Measurements from ENCODE around the gene RBX1.

The RBX1 gene

DNA sequence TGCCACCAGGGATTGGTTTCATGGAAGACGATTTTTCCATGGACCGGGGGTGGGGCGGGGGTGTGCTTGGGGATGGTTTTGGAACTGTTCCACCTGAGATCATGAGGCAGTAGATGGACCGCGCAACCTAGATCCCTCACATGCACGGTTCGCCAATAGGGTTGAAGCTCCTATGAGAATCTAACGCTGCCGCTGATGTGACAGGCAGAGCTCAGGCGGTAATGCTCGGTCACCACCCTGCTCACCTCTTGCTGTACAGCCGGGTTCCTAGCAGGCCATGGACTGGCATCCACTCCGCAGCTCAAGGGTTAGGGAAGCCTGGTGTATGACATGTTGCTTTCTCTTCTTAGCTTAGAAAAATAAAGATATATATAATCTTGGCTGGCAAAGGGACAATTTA, 22.0 kb downstream of the RBX1 start:
- Histone ChIP-seq H3K27me3 (ENCODE audit: low read depth, low read length) (no peaks in the 10 kb centered on the region), H3K9me3 (ENCODE audit: control insufficient read depth in 1 of 2, low read length in 2 of 2) (no peaks in the 10 kb centered on the region), H3K36me3 (ENCODE audit: control insufficient read depth in 1 of 2, insufficient read depth in 2 of 2, low read length in 2 of 2) (peaks cover 20 to 27% of the 10 kb centered on the region in 2 donors), H3K4me1 (ENCODE audit: control insufficient read depth in 1 of 2, insufficient read depth in 2 of 2, low read length in 2 of 2) (no peaks in the 10 kb centered on the region), H3K27ac (ENCODE audit: low read length) (no peak overlapping the region), H3K4me3 (ENCODE audit: low read depth in 1 of 2, low read length in 2 of 2) (no peak overlapping the region)

DNA sequence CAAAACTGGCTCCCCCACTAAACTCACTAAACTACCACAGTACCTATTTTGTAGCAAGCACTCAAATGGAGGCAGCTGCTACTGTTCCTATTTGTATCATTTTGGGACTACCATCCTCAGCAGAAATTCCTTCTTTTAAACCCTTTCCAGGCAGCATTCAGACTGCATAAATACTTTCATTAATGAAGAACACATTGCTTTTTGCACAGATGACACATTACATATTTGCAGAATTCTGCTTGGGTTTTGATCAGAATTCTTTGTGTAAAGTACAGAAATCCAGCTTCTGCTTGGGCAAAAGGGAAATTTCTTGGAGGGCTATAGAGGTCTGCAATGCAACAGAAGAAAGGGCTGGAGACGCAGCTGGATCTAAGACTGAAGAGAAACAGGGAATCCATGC, 24.2 kb downstream of the RBX1 start:
- Histone ChIP-seq H3K4me1 (ENCODE audit: control insufficient read depth in 1 of 2, insufficient read depth in 2 of 2, low read length in 2 of 2) (no peaks in the 10 kb centered on the region), H3K36me3 (ENCODE audit: control insufficient read depth in 1 of 2, insufficient read depth in 2 of 2, low read length in 2 of 2) (peaks cover 15 to 16% of the 10 kb centered on the region in 2 donors), H3K27me3 (ENCODE audit: low read depth, low read length) (no peaks in the 10 kb centered on the region), H3K4me3 (ENCODE audit: low read depth in 1 of 2, low read length in 2 of 2) (no peak overlapping the region), H3K9me3 (ENCODE audit: control insufficient read depth in 1 of 2, low read length in 2 of 2) (no peaks in the 10 kb centered on the region), H3K27ac (ENCODE audit: low read length) (no peak overlapping the region)

DNA sequence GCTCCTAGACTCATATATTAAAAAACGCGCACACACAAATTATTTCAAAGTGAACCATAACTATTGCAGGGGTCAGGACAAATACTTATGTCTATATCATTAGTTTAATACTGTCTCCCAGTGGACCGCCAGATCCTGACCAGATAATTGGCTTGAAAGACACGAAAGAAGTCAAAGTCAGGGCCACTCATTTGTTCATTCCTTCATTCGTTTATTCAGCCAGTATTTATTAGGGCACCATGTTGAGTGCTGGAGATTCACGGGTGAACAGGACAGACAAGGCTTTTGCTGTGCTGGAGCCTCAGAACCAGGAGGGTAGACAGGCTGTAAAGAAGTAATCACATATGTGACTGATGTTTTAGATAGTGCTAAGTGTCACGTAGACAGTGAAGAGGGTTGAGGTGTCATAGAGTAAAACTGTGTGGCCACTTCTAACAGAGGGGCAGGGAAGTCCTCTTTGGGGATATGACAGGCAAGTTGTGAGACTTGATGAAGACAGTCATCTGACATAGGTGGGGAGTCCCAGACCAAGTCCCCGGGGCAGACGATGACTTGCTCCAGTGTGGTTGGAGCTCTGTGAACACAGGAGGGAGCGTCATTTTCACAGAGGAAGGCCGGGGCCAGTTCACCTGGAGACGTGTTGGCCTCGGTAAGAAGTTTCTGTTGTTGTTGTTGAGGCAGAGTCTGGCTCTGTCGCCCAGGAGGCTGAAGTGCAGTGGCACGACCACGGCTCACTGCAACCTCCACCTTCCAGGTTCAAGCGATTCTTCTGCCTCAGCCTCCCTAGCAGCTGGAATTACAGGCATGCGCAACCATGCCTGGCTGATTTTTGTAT, 25.9 kb downstream of the RBX1 start:
- Histone ChIP-seq H3K27ac (ENCODE audit: low read length) (no peak overlapping the region), H3K27me3 (ENCODE audit: low read depth, low read length) (no peaks in the 10 kb centered on the region), H3K9me3 (ENCODE audit: control insufficient read depth in 1 of 2, low read length in 2 of 2) (no peaks in the 10 kb centered on the region), H3K36me3 (ENCODE audit: control insufficient read depth in 1 of 2, insufficient read depth in 2 of 2, low read length in 2 of 2) (peaks cover 10 to 12% of the 10 kb centered on the region in 2 donors), H3K4me1 (ENCODE audit: control insufficient read depth in 1 of 2, insufficient read depth in 2 of 2, low read length in 2 of 2) (no peaks in the 10 kb centered on the region), H3K4me3 (ENCODE audit: low read depth in 1 of 2, low read length in 2 of 2) (no peak overlapping the region)

GRCh38 chr22:40979198-40979597, 28.0 kb downstream of the RBX1 start:
- no peaks in the 10 kb centered on the region for H3K9me3 ChIP-seq (ENCODE audit: control insufficient read depth in 1 of 2, low read length in 2 of 2)
- no peak overlapping the region for H3K27ac ChIP-seq (ENCODE audit: low read length)
- H3K36me3 ChIP-seq (ENCODE audit: control insufficient read depth in 1 of 2, insufficient read depth in 2 of 2, low read length in 2 of 2), result no peaks in the 10 kb centered on the region
- no peaks in the 10 kb centered on the region for H3K27me3 ChIP-seq (ENCODE audit: low read depth, low read length)
- H3K4me1 ChIP-seq (ENCODE audit: control insufficient read depth in 1 of 2, insufficient read depth in 2 of 2, low read length in 2 of 2), result peaks cover 0 to 8% of the 10 kb centered on the region in 2 donors
- no peak overlapping the region for H3K4me3 ChIP-seq (ENCODE audit: low read depth in 1 of 2, low read length in 2 of 2)

DNA sequence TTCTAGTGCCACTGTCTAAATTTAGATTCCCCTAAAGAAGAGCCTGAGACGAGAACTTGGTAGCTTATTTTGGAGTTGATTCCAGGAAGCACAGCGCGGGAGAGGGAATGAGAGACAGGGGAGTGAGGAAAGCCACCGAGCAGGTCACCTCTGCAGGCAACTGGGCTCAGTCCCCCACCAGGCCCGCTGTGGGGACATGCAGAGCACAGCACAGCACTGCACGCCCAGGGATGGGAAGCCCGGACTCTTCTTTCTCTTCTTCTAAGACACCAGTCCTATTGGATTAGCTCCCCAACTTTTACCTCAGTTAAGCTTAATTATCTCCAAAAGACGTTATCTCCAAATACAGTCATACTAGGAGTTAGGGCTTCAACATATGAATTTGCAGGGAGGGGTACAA, 28.7 kb downstream of the RBX1 start:
- no peaks in the 10 kb centered on the region for H3K36me3 ChIP-seq (ENCODE audit: control insufficient read depth in 1 of 2, insufficient read depth in 2 of 2, low read length in 2 of 2)
- H3K9me3 ChIP-seq (ENCODE audit: control insufficient read depth in 1 of 2, low read length in 2 of 2), result no peaks in the 10 kb centered on the region
- no peak overlapping the region for H3K4me3 ChIP-seq (ENCODE audit: low read depth in 1 of 2, low read length in 2 of 2)
- H3K27me3 ChIP-seq (ENCODE audit: low read depth, low read length), result no peaks in the 10 kb centered on the region
- H3K4me1 ChIP-seq (ENCODE audit: control insufficient read depth in 1 of 2, insufficient read depth in 2 of 2, low read length in 2 of 2), result peaks cover 0 to 8% of the 10 kb centered on the region in 2 donors
- no peak overlapping the region for H3K27ac ChIP-seq (ENCODE audit: low read length)

DNA sequence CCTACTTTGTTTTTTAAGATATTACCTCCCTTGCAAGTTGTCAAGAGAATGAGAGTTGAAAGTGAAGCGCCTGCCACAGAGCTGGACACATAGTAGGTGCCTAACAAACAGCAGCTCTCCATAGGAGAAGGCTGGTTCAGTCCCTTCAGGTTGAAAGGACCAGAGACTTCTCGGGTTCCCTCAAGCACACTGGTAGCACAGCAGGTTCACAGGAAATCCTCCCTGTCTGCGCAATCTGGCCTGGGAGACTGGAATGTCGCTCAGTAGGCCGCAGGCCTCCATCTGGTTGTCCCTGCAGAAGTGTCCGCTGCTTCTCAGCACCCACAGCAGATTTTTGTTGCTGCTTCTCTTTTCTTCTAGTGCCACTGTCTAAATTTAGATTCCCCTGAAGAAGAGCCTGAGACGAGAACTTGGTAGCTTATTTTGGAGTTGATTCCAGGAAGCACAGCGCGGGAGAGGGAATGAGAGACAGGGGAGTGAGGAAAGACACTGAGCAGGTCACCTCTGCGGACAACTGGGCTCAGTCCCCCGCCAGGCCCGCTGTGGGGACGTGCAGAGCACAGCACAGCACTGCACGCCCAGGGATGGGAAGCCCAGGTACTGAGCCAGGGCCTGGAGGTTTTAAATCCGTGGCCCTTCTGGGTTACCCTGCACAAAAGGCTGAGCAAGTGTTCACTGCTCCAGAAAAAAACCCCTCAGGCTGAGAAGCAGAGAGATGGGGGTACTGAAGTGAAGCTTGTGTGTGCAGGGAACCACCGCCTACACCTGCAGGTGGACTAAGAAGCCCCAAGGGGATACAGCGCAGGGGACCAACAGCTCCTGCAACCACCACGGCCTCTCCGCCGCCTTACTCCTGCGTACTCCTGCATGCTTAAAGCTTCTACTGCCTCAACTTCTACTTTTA, 31.6 kb downstream of the RBX1 start:
- H3K4me1 ChIP-seq (ENCODE audit: control insufficient read depth in 1 of 2, insufficient read depth in 2 of 2, low read length in 2 of 2), result peaks cover 0 to 8% of the 10 kb centered on the region in 2 donors
- H3K36me3 ChIP-seq (ENCODE audit: control insufficient read depth in 1 of 2, insufficient read depth in 2 of 2, low read length in 2 of 2), result no peaks in the 10 kb centered on the region
- no peaks in the 10 kb centered on the region for H3K9me3 ChIP-seq (ENCODE audit: control insufficient read depth in 1 of 2, low read length in 2 of 2)
- H3K27ac ChIP-seq (ENCODE audit: low read length), result no peak overlapping the region
- H3K27me3 ChIP-seq (ENCODE audit: low read depth, low read length), result no peaks in the 10 kb centered on the region
- no peak overlapping the region for H3K4me3 ChIP-seq (ENCODE audit: low read depth in 1 of 2, low read length in 2 of 2)

DNA sequence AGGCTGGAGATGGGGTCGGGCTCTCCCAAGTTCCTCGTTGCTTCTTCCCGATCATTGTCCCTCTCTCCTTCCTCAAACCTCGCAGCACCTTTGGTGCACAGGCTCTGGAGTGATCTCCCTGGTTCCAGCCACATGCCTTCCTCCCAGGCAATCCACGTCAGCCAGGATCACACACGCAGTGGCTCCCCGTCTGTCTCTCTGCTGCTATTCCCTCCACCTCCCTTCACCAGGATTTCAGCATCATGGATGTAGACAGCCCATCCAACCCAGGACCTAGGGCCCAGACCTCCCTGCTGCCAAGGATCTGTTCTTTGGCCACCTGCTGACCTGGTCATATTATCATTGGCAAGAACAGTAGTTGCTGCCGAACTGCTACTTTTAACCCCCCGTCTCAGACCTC, 40.1 kb downstream of the RBX1 start:
- Histone ChIP-seq H3K4me3 (ENCODE audit: low read depth in 1 of 2, low read length in 2 of 2) (no peak overlapping the region), H3K4me1 (ENCODE audit: control insufficient read depth in 1 of 2, insufficient read depth in 2 of 2, low read length in 2 of 2) (no peaks in the 10 kb centered on the region), H3K36me3 (ENCODE audit: control insufficient read depth in 1 of 2, insufficient read depth in 2 of 2, low read length in 2 of 2) (no peaks in the 10 kb centered on the region), H3K9me3 (ENCODE audit: control insufficient read depth in 1 of 2, low read length in 2 of 2) (no peaks in the 10 kb centered on the region), H3K27ac (ENCODE audit: low read length) (no peak overlapping the region), H3K27me3 (ENCODE audit: low read depth, low read length) (peaks cover 4% of the 10 kb centered on the region)

DNA sequence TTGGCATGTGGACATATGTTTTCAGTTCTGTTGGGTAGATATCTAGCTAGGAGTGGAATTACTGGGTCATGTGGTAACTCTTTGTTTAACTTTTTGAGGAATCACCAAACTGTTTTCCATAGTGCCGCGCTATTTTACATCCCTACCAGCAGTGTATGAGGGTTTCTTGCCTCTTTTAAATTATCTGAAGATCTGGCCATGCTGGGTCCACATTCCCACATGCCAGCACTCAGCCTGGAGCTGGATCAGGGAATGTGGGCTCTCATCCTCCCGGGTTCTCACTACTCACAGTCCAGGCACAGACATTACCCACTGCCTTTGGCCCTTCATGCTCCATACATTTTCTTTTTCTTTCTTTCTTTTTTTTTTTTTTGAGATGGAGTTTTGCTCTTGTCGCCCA, 44.6 kb downstream of the RBX1 start:
- Histone ChIP-seq H3K36me3 (ENCODE audit: control insufficient read depth in 1 of 2, insufficient read depth in 2 of 2, low read length in 2 of 2) (no peaks in the 10 kb centered on the region), H3K4me3 (ENCODE audit: low read depth in 1 of 2, low read length in 2 of 2) (no peak overlapping the region), H3K4me1 (ENCODE audit: control insufficient read depth in 1 of 2, insufficient read depth in 2 of 2, low read length in 2 of 2) (no peaks in the 10 kb centered on the region), H3K9me3 (ENCODE audit: control insufficient read depth in 1 of 2, low read length in 2 of 2) (no peaks in the 10 kb centered on the region), H3K27me3 (ENCODE audit: low read depth, low read length) (peaks cover 4% of the 10 kb centered on the region), H3K27ac (ENCODE audit: low read length) (no peak overlapping the region)

DNA sequence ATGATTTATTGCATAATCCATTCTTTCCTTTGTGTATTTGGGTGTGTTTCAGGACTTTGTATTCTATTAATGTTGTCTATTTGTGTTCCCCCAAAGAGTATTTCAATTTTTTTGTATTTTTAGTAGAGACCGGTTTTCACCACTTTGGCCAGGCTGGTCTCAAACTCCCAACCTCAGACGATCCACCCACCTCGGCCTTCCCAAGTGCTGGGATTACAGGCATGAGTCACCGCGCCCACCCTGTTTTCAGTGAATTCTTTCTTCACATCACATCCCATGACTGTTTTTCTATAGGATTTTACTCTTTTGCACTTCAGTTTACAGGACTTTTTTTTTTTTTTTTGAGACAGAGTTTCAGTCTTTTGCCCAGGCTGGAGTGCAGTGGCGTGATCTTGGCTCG, 46.3 kb downstream of the RBX1 start:
- Histone ChIP-seq H3K4me1 (ENCODE audit: control insufficient read depth in 1 of 2, insufficient read depth in 2 of 2, low read length in 2 of 2) (no peaks in the 10 kb centered on the region), H3K27me3 (ENCODE audit: low read depth, low read length) (no peaks in the 10 kb centered on the region), H3K4me3 (ENCODE audit: low read depth in 1 of 2, low read length in 2 of 2) (no peak overlapping the region), H3K36me3 (ENCODE audit: control insufficient read depth in 1 of 2, insufficient read depth in 2 of 2, low read length in 2 of 2) (no peaks in the 10 kb centered on the region), H3K27ac (ENCODE audit: low read length) (no peak overlapping the region), H3K9me3 (ENCODE audit: control insufficient read depth in 1 of 2, low read length in 2 of 2) (no peaks in the 10 kb centered on the region)

GRCh38 chr22:41000040-41000565, 48.9 kb downstream of the RBX1 start:
- Histone ChIP-seq H3K27me3 (ENCODE audit: low read depth, low read length) (no peaks in the 10 kb centered on the region), H3K27ac (ENCODE audit: low read length) (no peak overlapping the region), H3K9me3 (ENCODE audit: control insufficient read depth in 1 of 2, low read length in 2 of 2) (no peaks in the 10 kb centered on the region), H3K4me1 (ENCODE audit: control insufficient read depth in 1 of 2, insufficient read depth in 2 of 2, low read length in 2 of 2) (no peaks in the 10 kb centered on the region), H3K4me3 (ENCODE audit: low read depth in 1 of 2, low read length in 2 of 2) (no peak overlapping the region), H3K36me3 (ENCODE audit: control insufficient read depth in 1 of 2, insufficient read depth in 2 of 2, low read length in 2 of 2) (no peaks in the 10 kb centered on the region)

DNA sequence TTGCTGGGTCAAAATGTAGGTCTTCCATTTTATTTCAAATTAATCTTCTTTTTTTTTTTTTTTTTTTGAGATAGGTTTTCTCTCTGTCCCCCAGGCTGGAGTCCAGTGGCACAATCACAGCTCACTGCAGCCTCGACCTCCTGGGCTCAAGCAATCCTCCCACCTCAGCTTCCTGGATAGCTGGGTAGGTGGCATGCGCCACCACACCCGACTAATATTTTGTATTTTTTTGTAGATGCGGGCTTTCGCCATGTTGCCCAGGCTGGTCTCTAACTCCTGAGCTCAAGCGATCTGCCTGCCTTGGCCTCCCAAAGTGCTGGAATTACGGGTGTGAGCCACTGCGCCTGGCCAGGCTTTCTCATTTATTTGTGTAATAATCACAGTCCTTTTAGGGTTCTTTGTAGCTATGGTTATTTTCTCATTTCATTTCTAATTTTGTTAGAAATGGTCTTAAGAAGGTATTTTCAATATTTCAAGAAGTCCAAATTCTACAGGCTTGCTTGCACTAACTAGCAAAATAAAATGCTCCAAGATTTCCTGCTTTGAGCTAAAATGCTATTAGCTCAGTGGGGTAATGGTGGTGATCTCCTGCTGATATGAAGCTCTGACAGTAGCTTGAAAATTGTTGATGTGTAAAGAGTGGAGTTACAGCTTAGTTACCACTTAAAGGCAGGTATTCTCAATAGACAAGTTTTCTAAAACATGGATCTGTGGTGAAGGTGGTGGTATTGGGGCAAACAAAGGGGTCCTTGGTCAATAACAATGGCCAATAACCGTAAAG, 50.0 kb downstream of the RBX1 start:
- no peak overlapping the region for H3K27ac ChIP-seq (ENCODE audit: low read length)
- H3K27me3 ChIP-seq (ENCODE audit: low read depth, low read length), result no peaks in the 10 kb centered on the region
- H3K4me3 ChIP-seq (ENCODE audit: low read depth in 1 of 2, low read length in 2 of 2), result no peak overlapping the region
- H3K4me1 ChIP-seq (ENCODE audit: control insufficient read depth in 1 of 2, insufficient read depth in 2 of 2, low read length in 2 of 2), result no peaks in the 10 kb centered on the region
- no peaks in the 10 kb centered on the region for H3K36me3 ChIP-seq (ENCODE audit: control insufficient read depth in 1 of 2, insufficient read depth in 2 of 2, low read length in 2 of 2)
- no peaks in the 10 kb centered on the region for H3K9me3 ChIP-seq (ENCODE audit: control insufficient read depth in 1 of 2, low read length in 2 of 2)
